Smooth muscle cell (in vitro differentiated cells): ENCODE data around the gene UBTD2. TPM values are rescaled to one million over a fixed set of nuclear protein-coding genes. Genes with fewer than 3 reads are reported as not detected.

Experiments used
- DNase-seq: peaks from one replicate; lab custom pipeline; 2025; ENCODE audit not compliant: unreplicated experiment; lab: John Stamatoyannopoulos, UW
- H2AFZ ChIP-seq: fragments of 200-600 bp; sonication (generic); 2 replicates; pipeline ENCODE4 v1.6.0; 2016; ENCODE audit warnings: antibody characterized with exemption, low read depth, mild to moderate bottlenecking
- H3F3A ChIP-seq: fragments of 200-600 bp; sonication (generic); 2 replicates; pipeline ENCODE4 v1.6.0; 2017; ENCODE audit warnings: antibody characterized with exemption, low read depth
- H3K27ac ChIP-seq: fragments of 200-600 bp; sonication (generic); 2 replicates; pipeline ENCODE4 v1.5.1; 2016; ENCODE audit warnings: low read depth, mild to moderate bottlenecking
- H3K27me3 ChIP-seq: fragments of 200-600 bp; sonication (generic); 2 replicates; pipeline ENCODE4 v1.6.1; 2016; ENCODE audit warnings: low read depth, mild to moderate bottlenecking
- H3K36me3 ChIP-seq: fragments of 200-600 bp; sonication (generic); 2 replicates; pipeline ENCODE4 v1.5.1; 2016; ENCODE audit warnings: low read depth
- H3K4me1 ChIP-seq: fragments of 200-600 bp; sonication (generic); 2 replicates; pipeline ENCODE4 v1.5.1; 2016; ENCODE audit warnings: low read depth
- H3K4me2 ChIP-seq: fragments of 200-600 bp; sonication (generic); 2 replicates; pipeline ENCODE4 v1.6.0; 2016; ENCODE audit warnings: mild to moderate bottlenecking
- H3K4me3 ChIP-seq: fragments of 200-600 bp; sonication (generic); 2 replicates; pipeline ENCODE4 v1.5.1; 2016; ENCODE audit warnings: mild to moderate bottlenecking
- H3K79me2 ChIP-seq: fragments of 200-600 bp; sonication (generic); 2 replicates; pipeline ENCODE4 v1.6.0; 2016; ENCODE audit warnings: low read depth, mild to moderate bottlenecking
- H3K9ac ChIP-seq: fragments of 200-600 bp; sonication (generic); 2 replicates; pipeline ENCODE4 v1.6.0; 2016; ENCODE audit warnings: low read depth
- H3K9me3 ChIP-seq: fragments of 200-600 bp; sonication (generic); replicated peaks from 2 replicates; pipeline ENCODE4 v1.5.1; 2016; ENCODE audit warnings: low read depth
- H4K20me1 ChIP-seq: fragments of 200-600 bp; sonication (generic); 2 replicates; pipeline ENCODE4 v1.6.0; 2016; ENCODE audit warnings: low read depth
- CTCF ChIP-seq: fragments of 200-600 bp; sonication (generic); IDR thresholded peaks from 2 replicates; pipeline ENCODE4 v1.5.1; 2017; ENCODE audit warnings: borderline replicate concordance, mild to moderate bottlenecking, antibody characterized with exemption; ENCODE audit not compliant: insufficient read depth, poor library complexity, severe bottlenecking
- WGBS: methylation state at CpG from one replicate; pipeline ENCODE4 v1.1.7; 2016; ENCODE audit warnings: low lambda C conversion rate; 5-methylcytosine and 5-hydroxymethylcytosine counted together
- polyA plus RNA-seq: library from polyadenylated mRNA; unstranded; fragments of >200 nt; fragmentation: Nextera tagmentation; extraction: Ambion mirVana; gene quantifications from 2 replicates; pipeline ENCODE4 v1.2.1, GENCODE V29; 2016
- total RNA-seq: library from RNA; depleted of rRNA; stranded (reverse); fragments of >200 nt; gene quantifications from 2 replicates; pipeline ENCODE4 v1.2.3, GENCODE V29; 2014

UBTD2 gene
- total and polyA plus RNA-seq, 2 experiments from 2014 or later, result 20.8 to 38.2 TPM

DNA sequence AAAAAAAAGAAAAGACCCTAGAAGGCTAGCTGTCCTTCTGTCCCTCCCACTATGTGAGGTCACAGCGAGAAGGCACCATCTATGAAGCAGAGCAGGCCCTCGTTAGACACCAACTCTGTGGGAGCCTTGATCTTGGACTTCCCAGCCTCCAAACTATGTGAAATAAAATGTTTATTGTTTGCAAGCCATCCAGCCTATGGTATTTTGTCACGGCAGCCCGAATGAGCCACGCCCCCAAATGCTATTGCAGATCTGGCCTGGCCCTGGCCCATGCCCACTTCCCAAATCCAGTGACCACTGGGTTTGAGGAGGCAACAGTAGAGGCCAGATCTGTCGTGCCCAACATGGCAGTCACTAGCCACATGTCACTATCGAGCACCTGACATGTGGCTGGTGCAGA, 106.4 kb downstream of the UBTD2 start:
- H3K36me3 ChIP-seq, result no peaks in the 10 kb centered on the region
- no peak for DNase-seq
- no peak overlapping the region for H2AFZ ChIP-seq
- no peak overlapping the region for H3K4me2 ChIP-seq
- H3F3A ChIP-seq, result peaks cover 7% of the 10 kb centered on the region
- no peaks in the 10 kb centered on the region for H3K9me3 ChIP-seq
- H3K4me3 ChIP-seq, result no peak overlapping the region
- TF ChIP-seq CTCF, result no peak
- no peaks in the 10 kb centered on the region for H3K27me3 ChIP-seq
- no peak overlapping the region for H3K9ac ChIP-seq
- H4K20me1 ChIP-seq, result peaks cover 15% of the 10 kb centered on the region
- no peak overlapping the region for H3K27ac ChIP-seq
- peaks cover 12% of the 10 kb centered on the region for H3K79me2 ChIP-seq
- 89% methylated on average over 7 of the region's 7 CpGs for WGBS
- peaks cover 4% of the 10 kb centered on the region for H3K4me1 ChIP-seq

- Histone ChIP-seq H3K9me3 (no peaks in the 10 kb centered on the region), H3K4me3 (no peak overlapping the region), H3K4me2 (no peak overlapping the region), H4K20me1 (peaks cover 28% of the 10 kb centered on the region), H3K27ac (no peak overlapping the region), H3K36me3 (no peaks in the 10 kb centered on the region), H2AFZ (no peak overlapping the region), H3K4me1 (peaks cover 12% of the 10 kb centered on the region), H3K79me2 (no peaks in the 10 kb centered on the region), H3F3A (peaks cover 7% of the 10 kb centered on the region), H3K27me3 (no peaks in the 10 kb centered on the region), H3K9ac (no peak overlapping the region)
- TF ChIP-seq CTCF, result no peak
- no peak for DNase-seq
- 79% methylated on average over 6 of the region's 7 CpGs for WGBS
Observed at GRCh38 chr5:172175263-172175719, 108.3 kb downstream of the UBTD2 start.

- H3K79me2 ChIP-seq, result no peaks in the 10 kb centered on the region
- no peaks in the 10 kb centered on the region for H3K27me3 ChIP-seq
- WGBS, result 84% methylated on average over 12 of the region's 12 CpGs
- H3K36me3 ChIP-seq, result no peaks in the 10 kb centered on the region
- no peaks in the 10 kb centered on the region for H3K9me3 ChIP-seq
- H3F3A ChIP-seq, result peaks cover under 1% of the 10 kb centered on the region
- H3K27ac ChIP-seq, result no peak overlapping the region
- peaks cover 39% of the 10 kb centered on the region for H4K20me1 ChIP-seq
- TF ChIP-seq CTCF, result no peak
- DNase-seq, result no peak
- no peak overlapping the region for H3K4me3 ChIP-seq
- H2AFZ ChIP-seq, result no peak overlapping the region
- H3K4me1 ChIP-seq, result peaks cover 9% of the 10 kb centered on the region
- H3K4me2 ChIP-seq, result no peak overlapping the region
- H3K9ac ChIP-seq, result no peak overlapping the region
Observed at GRCh38 chr5:172173564-172174153, 109.9 kb downstream of the UBTD2 start.

- Histone ChIP-seq H3K9ac (no peak overlapping the region), H3K4me2 (no peak overlapping the region), H3K4me3 (no peak overlapping the region), H2AFZ (no peak overlapping the region), H3F3A (no peaks in the 10 kb centered on the region), H3K4me1 (peaks cover 9% of the 10 kb centered on the region), H3K27me3 (no peaks in the 10 kb centered on the region), H3K9me3 (no peaks in the 10 kb centered on the region), H4K20me1 (peaks cover 44% of the 10 kb centered on the region), H3K36me3 (no peaks in the 10 kb centered on the region), H3K27ac (no peak overlapping the region), H3K79me2 (no peaks in the 10 kb centered on the region)
- 92% methylated on average over 12 of the region's 12 CpGs for WGBS
- DNase-seq, result no peak
- TF ChIP-seq CTCF, result no peak
Observed at GRCh38 chr5:172172912-172173563, 110.5 kb downstream of the UBTD2 start.
